ENCODE measurements around the gene IL20RB. TPM values are rescaled to one million over a fixed set of nuclear protein-coding genes. Genes with fewer than 3 reads are reported as not detected.

Gene IL20RB, protein sequence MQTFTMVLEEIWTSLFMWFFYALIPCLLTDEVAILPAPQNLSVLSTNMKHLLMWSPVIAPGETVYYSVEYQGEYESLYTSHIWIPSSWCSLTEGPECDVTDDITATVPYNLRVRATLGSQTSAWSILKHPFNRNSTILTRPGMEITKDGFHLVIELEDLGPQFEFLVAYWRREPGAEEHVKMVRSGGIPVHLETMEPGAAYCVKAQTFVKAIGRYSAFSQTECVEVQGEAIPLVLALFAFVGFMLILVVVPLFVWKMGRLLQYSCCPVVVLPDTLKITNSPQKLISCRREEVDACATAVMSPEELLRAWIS
- polyA plus RNA-seq (2011; rRNA removed) = 3.2 and 4.0 TPM in 2 replicates
- polyA minus RNA-seq (2011; rRNA and poly(A)+ RNA removed) = 3.2 and 3.6 TPM in 2 replicates

DNA sequence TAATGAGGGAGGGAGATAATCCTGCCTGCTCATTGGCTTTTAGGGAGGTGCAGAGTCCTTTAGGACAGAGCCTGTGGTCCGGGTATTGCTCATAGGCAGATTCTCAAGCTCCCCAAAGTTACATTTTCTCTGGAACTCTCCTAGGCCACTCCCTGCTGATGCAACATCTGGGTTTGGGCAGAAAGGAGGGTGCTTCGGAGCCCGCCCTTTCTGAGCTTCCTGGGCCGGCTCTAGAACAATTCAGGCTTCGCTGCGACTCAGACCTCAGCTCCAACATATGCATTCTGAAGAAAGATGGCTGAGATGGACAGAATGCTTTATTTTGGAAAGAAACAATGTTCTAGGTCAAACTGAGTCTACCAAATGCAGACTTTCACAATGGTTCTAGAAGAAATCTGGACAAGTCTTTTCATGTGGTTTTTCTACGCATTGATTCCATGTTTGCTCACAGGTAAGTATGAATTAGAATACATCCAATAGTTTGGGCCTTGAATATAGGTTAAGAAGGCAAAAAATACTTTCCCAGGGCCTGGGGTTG is at the start of gene IL20RB:
TSS of gene IL20RB (plus strand) at position 233 of the 538 bp plus-strand sequence. CDS start at position 364, 131 bp downstream.
- Histone ChIP-seq H3K36me3 (ENCODE audit: control insufficient read depth, insufficient read depth, low read length) (no peaks in the 10 kb centered on the region), H3K4me3 (ENCODE audit: low read depth, low read length) (no peak within 1 kb of the TSS), H3K27me3 (ENCODE audit: control insufficient read depth, insufficient read depth, low read length) (no peaks in the 10 kb centered on the region)
- DNase-seq (ENCODE audit: low read depth) = peak; percentile 21
- TF ChIP-seq, protein P1, sequence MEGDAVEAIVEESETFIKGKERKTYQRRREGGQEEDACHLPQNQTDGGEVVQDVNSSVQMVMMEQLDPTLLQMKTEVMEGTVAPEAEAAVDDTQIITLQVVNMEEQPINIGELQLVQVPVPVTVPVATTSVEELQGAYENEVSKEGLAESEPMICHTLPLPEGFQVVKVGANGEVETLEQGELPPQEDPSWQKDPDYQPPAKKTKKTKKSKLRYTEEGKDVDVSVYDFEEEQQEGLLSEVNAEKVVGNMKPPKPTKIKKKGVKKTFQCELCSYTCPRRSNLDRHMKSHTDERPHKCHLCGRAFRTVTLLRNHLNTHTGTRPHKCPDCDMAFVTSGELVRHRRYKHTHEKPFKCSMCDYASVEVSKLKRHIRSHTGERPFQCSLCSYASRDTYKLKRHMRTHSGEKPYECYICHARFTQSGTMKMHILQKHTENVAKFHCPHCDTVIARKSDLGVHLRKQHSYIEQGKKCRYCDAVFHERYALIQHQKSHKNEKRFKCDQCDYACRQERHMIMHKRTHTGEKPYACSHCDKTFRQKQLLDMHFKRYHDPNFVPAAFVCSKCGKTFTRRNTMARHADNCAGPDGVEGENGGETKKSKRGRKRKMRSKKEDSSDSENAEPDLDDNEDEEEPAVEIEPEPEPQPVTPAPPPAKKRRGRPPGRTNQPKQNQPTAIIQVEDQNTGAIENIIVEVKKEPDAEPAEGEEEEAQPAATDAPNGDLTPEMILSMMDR (IDR thresholded peaks at IDR 0.05; ENCODE audit: insufficient read depth, low read depth, low read length) = no peak
- CTCF ChIA-PET = interaction anchor here (0.6 to 2.5 kb wide), 3 partner anchors 7 to 205 kb away, joined by 3 to 9 read pairs (median 4); partner anchors contain the start of gene STAG1
- POLR2A ChIA-PET = interaction anchor here (0.8 kb wide), 1 partner anchor 24 kb away, joined by 3 read pairs; no protein-coding TSS in a partner anchor

DNA sequence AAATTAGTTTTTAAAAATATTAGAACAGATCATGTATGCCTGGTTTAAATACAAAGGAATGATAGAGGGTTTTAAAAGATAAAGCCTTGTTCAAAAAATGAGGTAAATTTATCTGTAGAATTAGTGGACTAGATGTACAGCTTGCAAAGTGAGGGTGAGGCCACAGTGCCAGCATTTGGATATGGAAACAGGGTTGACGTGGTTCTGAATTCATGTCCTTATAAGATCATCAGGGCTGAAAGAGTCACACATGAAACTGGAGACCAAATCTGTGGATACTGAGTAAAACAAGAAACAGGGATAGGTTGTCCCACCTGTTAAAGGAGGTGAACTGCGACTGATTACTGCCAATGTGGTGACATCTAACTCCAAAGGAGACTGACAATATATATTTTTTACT is 49.5 kb upstream of the IL20RB start:
- ChIA-PET POLR2A (no interaction called here), CTCF (no interaction called here)
- Histone ChIP-seq H3K27me3 (ENCODE audit: control insufficient read depth, insufficient read depth, low read length) (no peaks in the 10 kb centered on the region), H3K4me3 (ENCODE audit: low read depth, low read length) (no peak overlapping the region), H3K36me3 (ENCODE audit: control insufficient read depth, insufficient read depth, low read length) (no peaks in the 10 kb centered on the region)
- no peak for DNase-seq (ENCODE audit: low read depth)
- TF ChIP-seq, protein P1 (IDR thresholded peaks at IDR 0.05; ENCODE audit: insufficient read depth, low read depth, low read length) = no peak

DNA sequence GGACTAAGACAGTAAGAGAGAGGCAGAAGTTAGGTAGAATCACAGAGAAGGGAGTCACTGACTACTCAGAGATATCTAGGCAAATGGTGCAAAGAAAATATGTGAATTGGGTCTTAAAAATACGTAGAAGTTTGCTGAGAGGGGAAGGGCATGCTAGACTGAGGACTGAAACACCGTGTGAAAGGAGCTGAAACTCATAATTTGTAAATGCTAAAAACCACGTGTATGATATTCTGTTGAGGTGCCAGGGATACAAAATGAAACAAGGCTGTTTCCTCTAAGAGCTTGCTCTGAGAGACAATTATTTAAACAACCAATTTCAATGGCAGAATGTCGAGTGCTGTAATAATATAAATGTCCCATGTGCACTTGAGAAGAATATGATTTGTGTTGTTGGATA is 48.6 kb upstream of the IL20RB start:
- ChIA-PET POLR2A (no interaction called here), CTCF (interaction anchor here (1.2 kb wide), 1 partner anchor 15 kb away, joined by 3 read pairs; no protein-coding TSS in a partner anchor)
- H3K4me3 ChIP-seq (ENCODE audit: low read depth, low read length) = no peak overlapping the region
- no peaks in the 10 kb centered on the region for H3K36me3 ChIP-seq (ENCODE audit: control insufficient read depth, insufficient read depth, low read length)
- H3K27me3 ChIP-seq (ENCODE audit: control insufficient read depth, insufficient read depth, low read length) = no peaks in the 10 kb centered on the region
- DNase-seq (ENCODE audit: low read depth) = no peak
- TF ChIP-seq, protein P1 (IDR thresholded peaks at IDR 0.05; ENCODE audit: insufficient read depth, low read depth, low read length) = no peak

DNA sequence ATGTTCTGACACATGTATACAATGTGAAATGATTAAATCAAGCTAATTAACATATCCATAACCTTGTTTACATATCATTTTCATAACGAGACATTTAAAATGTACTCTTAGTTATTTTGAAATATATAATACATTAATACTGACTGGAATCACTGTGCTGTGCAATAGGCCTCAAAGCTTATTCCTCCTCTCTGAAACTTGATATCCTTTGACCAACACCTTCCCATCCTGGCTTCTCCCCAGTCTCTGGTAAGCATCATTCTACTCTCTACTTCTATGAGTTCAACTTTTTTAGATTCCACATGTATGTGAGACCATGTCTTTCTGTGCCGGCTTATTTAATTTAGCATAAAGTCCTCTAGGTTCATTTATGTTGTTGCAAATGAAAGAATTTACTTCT is 47.1 kb upstream of the IL20RB start:
- TF ChIP-seq, protein P1 (IDR thresholded peaks at IDR 0.05; ENCODE audit: insufficient read depth, low read depth, low read length) = no peak
- POLR2A ChIA-PET = no interaction called here
- Histone ChIP-seq H3K36me3 (ENCODE audit: control insufficient read depth, insufficient read depth, low read length) (no peaks in the 10 kb centered on the region), H3K4me3 (ENCODE audit: low read depth, low read length) (no peak overlapping the region), H3K27me3 (ENCODE audit: control insufficient read depth, insufficient read depth, low read length) (no peaks in the 10 kb centered on the region)
- no peak for DNase-seq (ENCODE audit: low read depth)
- CTCF ChIA-PET = interaction anchor here (0.9 kb wide), 1 partner anchor 544 kb away, joined by 3 read pairs; no protein-coding TSS in a partner anchor

DNA sequence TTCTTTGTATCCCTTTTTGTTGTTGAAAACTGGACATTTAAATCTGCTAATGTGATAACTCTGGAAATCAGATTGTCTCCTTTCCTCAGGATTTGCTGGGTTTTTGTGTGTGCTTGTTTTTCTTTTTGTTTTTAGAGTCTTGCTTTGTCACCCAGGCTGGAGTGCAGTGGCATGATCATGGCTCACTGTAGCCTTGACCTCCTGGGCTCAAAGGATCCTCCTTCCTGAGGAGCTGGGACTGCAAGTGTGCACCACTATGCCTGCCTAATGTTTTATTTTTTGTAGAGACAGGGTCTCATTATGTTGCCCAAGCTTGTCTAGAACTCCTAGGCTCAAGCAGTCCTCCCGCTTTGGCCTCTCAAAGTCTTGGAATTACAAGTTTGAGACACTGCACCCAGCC is 44.6 kb upstream of the IL20RB start:
- no peak for DNase-seq (ENCODE audit: low read depth)
- Histone ChIP-seq H3K27me3 (ENCODE audit: control insufficient read depth, insufficient read depth, low read length) (no peaks in the 10 kb centered on the region), H3K4me3 (ENCODE audit: low read depth, low read length) (no peak overlapping the region), H3K36me3 (ENCODE audit: control insufficient read depth, insufficient read depth, low read length) (no peaks in the 10 kb centered on the region)
- POLR2A ChIA-PET = no interaction called here
- TF ChIP-seq, protein P1 (IDR thresholded peaks at IDR 0.05; ENCODE audit: insufficient read depth, low read depth, low read length) = no peak
- CTCF ChIA-PET = no interaction called here
